B cell (primary cell): ENCODE measurements around the gene CAMK1.

Experiments used
- EZH2 ChIP-seq: IDR thresholded peaks from 2 replicates; pipeline ENCODE4 v1.6.1; 2012; ENCODE audit warnings: borderline replicate concordance, low read depth, mild to moderate bottlenecking, moderate library complexity, low read length; ENCODE audit not compliant: insufficient read depth, poor library complexity, severe bottlenecking
- TF ChIP-seq, protein P1 (sequence below): fragments of 200-600 bp; IDR thresholded peaks from one replicate; pipeline ENCODE4 v1.8.0; 2022; ENCODE audit warnings: antibody characterized with exemption, mild to moderate bottlenecking

DNA sequence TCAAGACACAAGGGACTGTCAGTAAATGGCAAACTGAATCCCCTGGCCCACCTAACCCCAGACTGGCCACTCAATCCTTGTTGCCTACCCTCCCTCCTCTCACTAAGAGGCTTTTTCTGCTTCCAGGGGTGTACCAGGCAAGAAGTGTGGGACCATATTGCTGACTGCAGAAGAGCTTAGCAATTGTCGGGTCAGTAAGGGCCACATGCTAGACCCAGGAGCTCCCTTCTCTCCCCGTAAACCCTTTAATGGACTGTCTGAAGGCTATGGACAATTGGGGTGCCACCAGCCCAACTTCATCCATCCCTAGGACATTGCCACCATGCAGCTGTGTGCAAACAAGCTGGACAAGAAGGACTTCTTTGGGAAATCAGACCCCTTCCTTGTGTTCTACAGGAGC, 57.3 kb downstream of the CAMK1 start:
- TF ChIP-seq, protein P1, sequence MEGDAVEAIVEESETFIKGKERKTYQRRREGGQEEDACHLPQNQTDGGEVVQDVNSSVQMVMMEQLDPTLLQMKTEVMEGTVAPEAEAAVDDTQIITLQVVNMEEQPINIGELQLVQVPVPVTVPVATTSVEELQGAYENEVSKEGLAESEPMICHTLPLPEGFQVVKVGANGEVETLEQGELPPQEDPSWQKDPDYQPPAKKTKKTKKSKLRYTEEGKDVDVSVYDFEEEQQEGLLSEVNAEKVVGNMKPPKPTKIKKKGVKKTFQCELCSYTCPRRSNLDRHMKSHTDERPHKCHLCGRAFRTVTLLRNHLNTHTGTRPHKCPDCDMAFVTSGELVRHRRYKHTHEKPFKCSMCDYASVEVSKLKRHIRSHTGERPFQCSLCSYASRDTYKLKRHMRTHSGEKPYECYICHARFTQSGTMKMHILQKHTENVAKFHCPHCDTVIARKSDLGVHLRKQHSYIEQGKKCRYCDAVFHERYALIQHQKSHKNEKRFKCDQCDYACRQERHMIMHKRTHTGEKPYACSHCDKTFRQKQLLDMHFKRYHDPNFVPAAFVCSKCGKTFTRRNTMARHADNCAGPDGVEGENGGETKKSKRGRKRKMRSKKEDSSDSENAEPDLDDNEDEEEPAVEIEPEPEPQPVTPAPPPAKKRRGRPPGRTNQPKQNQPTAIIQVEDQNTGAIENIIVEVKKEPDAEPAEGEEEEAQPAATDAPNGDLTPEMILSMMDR = no peak
- no peak for TF ChIP-seq EZH2
